BLaER1 treated with 17β-estradiol and CSF1 and Interleukin-3, amounts not matched to agents 10 nM and 100 nM (cell line): ENCODE data around the gene SQSTM1.
"Not testable (repeated sequence)": the region's sequence is repeated elsewhere in the genome, so short reads cannot be mapped to it uniquely, and the experiment has no call there.

Experiments
- H3K27ac ChIP-seq, 11 experiments: shearing (Covaris generic); formaldehyde crosslinking; 2 replicates each; pipeline ENCODE4 v1.8.1; 2022
- H3K27me3 ChIP-seq, 11 experiments: shearing (Covaris generic); formaldehyde crosslinking; 2 replicates each; pipeline ENCODE4 v1.8.1; 2022
- H3K36me3 ChIP-seq, 11 experiments: shearing (Covaris generic); formaldehyde crosslinking; 2 replicates each; pipeline ENCODE4 v1.8.1; 2022
- H3K4me1 ChIP-seq, 10 experiments: shearing (Covaris generic); formaldehyde crosslinking; 2 replicates each; pipeline ENCODE4 v1.8.1; 2022
- H3K4me2 ChIP-seq, 11 experiments: shearing (Covaris generic); formaldehyde crosslinking; 2 replicates each; pipeline ENCODE4 v1.8.1; 2022
- H3K4me3 ChIP-seq, 10 experiments: shearing (Covaris generic); formaldehyde crosslinking; 2 replicates each; pipeline ENCODE4 v1.8.1; 2022
- H3K9ac ChIP-seq, 11 experiments: shearing (Covaris generic); formaldehyde crosslinking; 2 replicates each; pipeline ENCODE4 v1.8.1; 2022
- H3K9me3 ChIP-seq, 11 experiments: shearing (Covaris generic); formaldehyde crosslinking; replicated peaks in 1 of 11; 2 replicates each; pipeline ENCODE4 v1.8.1; 2022
- H4K20me1 ChIP-seq, 11 experiments: shearing (Covaris generic); formaldehyde crosslinking; 2 replicates each; pipeline ENCODE4 v1.8.1; 2022
- Cebpa-rat ChIP-seq, 11 experiments: shearing (Covaris generic); IDR thresholded peaks; 2 replicates each; pipeline ENCODE4 v1.8.1; 2022

SQSTM1 gene

DNA sequence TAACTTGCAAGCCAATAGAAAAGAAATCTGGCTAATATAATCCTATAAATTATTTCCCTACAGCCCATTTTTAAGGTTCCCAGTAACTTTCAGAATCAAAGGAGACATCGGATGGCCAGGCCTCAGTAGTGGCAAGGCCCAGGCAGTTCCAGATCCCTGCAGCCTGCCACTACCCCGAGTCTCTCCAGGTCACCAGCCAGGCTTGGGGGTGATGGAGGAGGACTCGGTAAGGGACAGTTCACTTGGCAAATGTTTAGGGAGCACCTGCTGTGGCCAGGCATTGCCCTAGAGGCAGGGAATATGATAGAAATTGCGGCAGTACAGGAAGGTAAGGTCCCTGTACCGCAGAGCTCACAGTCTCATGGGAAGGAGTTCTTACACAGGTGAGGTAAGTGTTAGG, 42.1 kb upstream of the SQSTM1 start:
- H3K36me3 ChIP-seq: peaks cover 37 to 89% (median 72%) of the 10 kb centered on the region in 11 experiments
- H3K4me1 ChIP-seq: peaks cover 0 to 59% (median 22%) of the 10 kb centered on the region in 10 experiments; a peak in 12 of 20 replicates
- no peaks in the 10 kb centered on the region for H3K9me3 ChIP-seq
- H3K27ac ChIP-seq: no peak overlapping the region
- no peak overlapping the region for H3K4me3 ChIP-seq
- H4K20me1 ChIP-seq: peaks cover 6 to 63% (median 40%) of the 10 kb centered on the region in 11 experiments; a peak in 18 of 22 replicates
- H3K9ac ChIP-seq: no peak overlapping the region
- H3K27me3 ChIP-seq: no peaks in the 10 kb centered on the region
- TF ChIP-seq Cebpa-rat (IDR thresholded peaks at IDR 0.05): no peak
- peak overlapping the region in 4 of 11 experiments; percentile 36 to 84 (median 72); a peak in 8 of 22 replicates for H3K4me2 ChIP-seq

DNA sequence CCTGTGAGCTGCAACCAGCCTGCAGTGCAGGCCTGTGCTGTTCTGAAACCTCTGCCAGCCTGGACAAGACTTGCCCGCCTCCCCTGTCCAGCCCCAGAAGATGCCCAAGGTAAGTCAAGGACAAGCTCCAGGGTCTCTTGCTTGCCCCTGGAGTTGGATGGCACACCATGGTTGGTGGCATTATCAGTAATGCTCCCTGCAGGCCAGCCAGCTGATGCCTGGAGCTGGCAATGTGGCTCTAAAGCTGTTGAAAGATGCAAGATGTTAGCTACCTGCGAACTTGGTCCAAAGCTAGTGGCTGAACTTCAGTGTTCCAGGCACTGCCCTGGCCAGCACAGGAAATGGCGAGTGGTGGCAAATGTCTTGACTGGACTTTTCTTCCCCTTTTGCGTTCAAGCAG, 40.9 kb upstream of the SQSTM1 start:
- Histone ChIP-seq H3K27me3 (no peaks in the 10 kb centered on the region), H3K4me1 (peaks cover 0 to 58% (median 22%) of the 10 kb centered on the region in 10 experiments; a peak in 12 of 20 replicates), H3K4me3 (no peak overlapping the region), H3K9me3 (no peaks in the 10 kb centered on the region), H3K36me3 (peaks cover 25 to 77% (median 60%) of the 10 kb centered on the region in 11 experiments), H3K4me2 (peak overlapping the region in 5 of 11 experiments; percentile 18 to 84 (median 63); a peak in 9 of 22 replicates), H3K9ac (no peak overlapping the region), H4K20me1 (peaks cover 2 to 51% (median 35%) of the 10 kb centered on the region in 11 experiments; a peak in 18 of 22 replicates), H3K27ac (no peak overlapping the region)
- TF ChIP-seq Cebpa-rat (IDR thresholded peaks at IDR 0.05): no peak

DNA sequence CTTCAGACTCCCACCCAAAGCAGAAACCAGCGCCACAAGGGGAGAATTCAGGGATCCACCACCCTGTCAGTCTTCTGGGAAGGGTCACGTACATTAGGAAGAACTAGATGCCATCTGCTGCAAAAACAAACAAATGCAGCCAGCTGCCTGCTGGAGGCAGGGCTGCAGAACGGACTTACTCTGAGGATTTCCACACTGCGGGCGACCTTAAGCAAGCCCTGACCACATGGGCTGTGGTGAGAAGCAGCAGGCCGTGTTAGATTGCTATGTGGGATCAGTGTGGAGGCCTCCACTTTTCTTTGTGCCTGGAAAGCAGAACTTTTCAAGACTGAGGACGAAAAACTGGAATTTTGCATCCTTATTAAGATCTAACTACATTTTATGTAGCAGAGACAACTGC, 40.3 kb upstream of the SQSTM1 start:
- Histone ChIP-seq H3K27me3 (no peaks in the 10 kb centered on the region), H3K9me3 (no peaks in the 10 kb centered on the region), H3K4me1 (peaks cover 0 to 60% (median 22%) of the 10 kb centered on the region in 10 experiments; a peak in 12 of 20 replicates), H3K4me2 (peak overlapping the region in 4 of 11 experiments; percentile 18 to 84 (median 72); a peak in 9 of 22 replicates), H3K36me3 (peaks cover 20 to 71% (median 54%) of the 10 kb centered on the region in 11 experiments), H3K27ac (no peak overlapping the region), H4K20me1 (peaks cover 0 to 49% (median 33%) of the 10 kb centered on the region in 11 experiments; a peak in 16 of 22 replicates), H3K9ac (no peak overlapping the region), H3K4me3 (no peak overlapping the region)
- peak in 1 of 11 experiments; percentile 34; a peak in 1 of 22 replicates for TF ChIP-seq Cebpa-rat (IDR thresholded peaks at IDR 0.05)

DNA sequence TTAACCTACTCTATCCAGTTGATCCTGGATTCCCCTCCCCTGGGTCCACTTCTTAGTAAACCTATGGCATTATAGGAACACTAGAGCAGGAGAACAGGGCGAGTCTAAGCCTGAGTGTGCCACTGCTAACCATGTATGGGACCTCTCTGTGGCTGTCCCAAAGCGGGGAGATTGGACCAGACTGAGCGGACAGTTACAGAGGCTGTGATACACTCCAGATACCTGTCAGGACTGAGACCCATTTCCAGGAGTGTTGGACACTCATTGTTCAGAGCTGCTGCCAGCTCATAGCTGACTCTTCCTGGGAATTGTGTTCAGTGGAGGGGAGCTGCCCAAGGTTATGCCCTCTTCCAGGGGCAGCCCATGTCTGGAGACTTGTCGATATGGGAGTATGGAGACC, 38.9 kb upstream of the SQSTM1 start:
- Histone ChIP-seq H3K27me3 (no peaks in the 10 kb centered on the region), H4K20me1 (peaks cover 0 to 36% (median 25%) of the 10 kb centered on the region in 11 experiments; a peak in 15 of 22 replicates), H3K9ac (no peak overlapping the region), H3K27ac (no peak overlapping the region), H3K36me3 (peaks cover 7 to 56% (median 41%) of the 10 kb centered on the region in 11 experiments; a peak in 21 of 22 replicates), H3K4me1 (peaks cover 12 to 58% (median 35%) of the 10 kb centered on the region in 10 experiments), H3K4me3 (no peak overlapping the region), H3K9me3 (no peaks in the 10 kb centered on the region), H3K4me2 (no peak overlapping the region)
- no peak for TF ChIP-seq Cebpa-rat (IDR thresholded peaks at IDR 0.05)

DNA sequence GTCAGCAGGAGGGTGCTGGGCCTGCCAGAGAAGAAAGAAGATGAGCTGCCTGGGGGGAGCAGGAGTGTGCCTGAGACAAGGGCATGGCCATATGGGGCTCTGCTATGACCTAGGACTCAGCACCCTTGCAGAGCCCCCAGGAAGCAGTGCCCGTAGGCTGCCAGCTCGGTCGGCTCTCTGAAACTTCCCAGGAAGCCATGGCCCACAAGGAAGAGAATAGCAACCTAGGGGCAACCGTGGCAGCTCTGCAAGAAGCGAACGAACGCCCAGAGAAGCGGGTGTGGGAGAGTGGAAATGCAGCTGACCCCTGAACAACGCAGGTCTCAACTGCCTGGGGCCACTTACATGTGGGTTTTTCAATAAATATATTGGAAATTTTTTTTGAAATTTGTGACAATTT, 37.6 kb upstream of the SQSTM1 start:
- peaks cover 0 to 28% (median 14%) of the 10 kb centered on the region in 11 experiments; a peak in 15 of 22 replicates for H4K20me1 ChIP-seq
- TF ChIP-seq Cebpa-rat (IDR thresholded peaks at IDR 0.05): no peak
- H3K4me1 ChIP-seq: peaks cover 21 to 53% (median 32%) of the 10 kb centered on the region in 10 experiments
- peaks cover 7 to 44% (median 31%) of the 10 kb centered on the region in 11 experiments; a peak in 21 of 22 replicates for H3K36me3 ChIP-seq
- no peak overlapping the region for H3K9ac ChIP-seq
- no peak overlapping the region for H3K4me3 ChIP-seq
- no peak overlapping the region for H3K27ac ChIP-seq
- H3K27me3 ChIP-seq: no peaks in the 10 kb centered on the region
- no peak overlapping the region for H3K4me2 ChIP-seq
- no peaks in the 10 kb centered on the region for H3K9me3 ChIP-seq

DNA sequence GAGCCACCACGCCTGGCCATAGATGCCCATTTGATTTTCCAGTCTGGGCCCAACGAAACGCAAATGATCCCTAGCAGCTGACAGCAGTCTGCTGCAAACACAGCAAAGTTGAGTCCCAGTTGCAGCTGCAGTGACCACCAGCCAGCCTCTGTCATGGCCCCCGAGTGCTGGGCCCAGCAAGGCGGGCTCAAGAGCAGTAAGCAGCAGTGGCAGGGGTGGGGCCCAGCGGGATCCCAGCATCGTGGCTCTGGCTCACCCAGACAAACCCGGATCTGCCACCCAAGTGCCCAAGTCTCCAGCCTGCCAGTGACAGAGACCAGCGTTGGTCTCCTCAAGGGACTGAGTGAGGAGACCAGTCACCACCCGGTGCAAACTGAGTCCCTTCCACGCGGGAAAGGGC, 33.8 kb upstream of the SQSTM1 start:
- Histone ChIP-seq H3K4me2 (peak overlapping the region in 8 of 11 experiments; percentile 26 to 68 (median 57); a peak in 12 of 22 replicates), H4K20me1 (peaks cover 0 to 14% (median 4%) of the 10 kb centered on the region in 11 experiments; a peak in 4 of 22 replicates), H3K9me3 (peaks cover 0 to 6% (median 0%) of the 10 kb centered on the region in 11 experiments; a peak in 4 of 22 replicates), H3K27ac (no peak overlapping the region), H3K36me3 (peaks cover 0 to 8% (median 0%) of the 10 kb centered on the region in 11 experiments; a peak in 2 of 22 replicates), H3K27me3 (no peaks in the 10 kb centered on the region), H3K4me1 (peaks cover 27 to 43% (median 41%) of the 10 kb centered on the region in 10 experiments), H3K4me3 (no peak overlapping the region), H3K9ac (no peak overlapping the region)
- no peak for TF ChIP-seq Cebpa-rat (IDR thresholded peaks at IDR 0.05)

DNA sequence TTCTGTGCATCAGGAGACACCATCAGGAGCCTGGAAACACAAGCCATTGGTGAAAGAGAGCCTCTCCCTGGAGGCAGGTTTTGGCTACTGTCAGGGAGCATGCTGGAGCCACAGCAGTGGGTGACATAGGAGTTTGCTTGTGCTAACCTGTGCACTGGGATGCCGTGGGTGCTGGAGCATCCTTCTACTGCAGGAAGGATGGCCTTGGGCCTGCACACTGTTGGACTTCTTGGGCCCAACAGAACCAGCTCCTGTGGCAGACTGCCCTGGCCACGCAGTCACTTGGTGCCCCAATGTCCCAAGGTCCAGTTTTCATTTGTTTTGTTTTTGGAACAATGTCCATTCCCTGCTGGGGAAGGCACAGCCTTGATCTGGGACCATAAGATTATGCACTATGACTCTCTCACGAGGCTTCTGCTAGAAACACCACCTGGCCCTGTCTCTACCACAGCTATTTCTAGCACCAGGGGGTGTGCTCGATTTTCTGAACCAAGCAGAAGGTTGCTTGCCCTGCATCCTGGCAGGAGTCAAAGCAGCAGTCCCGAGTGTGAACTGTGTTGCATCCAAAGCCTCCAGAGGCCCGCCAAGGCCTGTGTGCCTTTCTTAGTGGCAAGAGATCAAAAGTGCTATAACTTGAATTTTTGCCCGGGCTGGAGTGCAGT, 32.4 kb upstream of the SQSTM1 start:
- H4K20me1 ChIP-seq: peaks cover 0 to 28% (median 0%) of the 10 kb centered on the region in 11 experiments; a peak in 5 of 22 replicates
- no peak overlapping the region for H3K9ac ChIP-seq
- peak overlapping the region in 7 of 11 experiments; percentile 11 to 55 (median 29); a peak in 10 of 22 replicates for H3K4me2 ChIP-seq
- H3K4me3 ChIP-seq: no peak overlapping the region
- H3K27ac ChIP-seq: no peak overlapping the region
- H3K36me3 ChIP-seq: no peaks in the 10 kb centered on the region
- H3K4me1 ChIP-seq: peaks cover 42 to 58% (median 56%) of the 10 kb centered on the region in 10 experiments
- H3K27me3 ChIP-seq: no peaks in the 10 kb centered on the region
- TF ChIP-seq Cebpa-rat (IDR thresholded peaks at IDR 0.05): no peak
- H3K9me3 ChIP-seq: peaks cover 0 to 6% (median 0%) of the 10 kb centered on the region in 11 experiments; a peak in 4 of 22 replicates

DNA sequence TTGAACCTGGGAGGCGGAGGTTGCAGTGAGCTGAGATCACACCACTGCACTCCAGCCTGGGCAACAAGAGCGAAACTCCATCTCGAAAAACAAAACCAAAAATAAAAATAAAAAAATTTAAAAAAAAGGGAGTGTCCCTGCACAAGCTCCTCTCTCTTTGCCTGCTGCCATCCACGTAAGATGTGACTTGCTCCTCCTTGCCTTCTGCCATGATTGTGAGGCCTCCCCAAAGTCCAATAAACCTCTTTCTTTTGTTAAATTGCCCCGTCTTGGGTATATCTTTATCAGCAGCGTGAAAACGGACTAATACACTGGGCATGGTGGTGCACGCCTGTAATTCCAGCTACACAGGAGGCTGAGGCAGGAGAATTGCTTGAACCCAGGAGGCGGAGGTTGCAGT, 31.4 kb upstream of the SQSTM1 start:
- not testable (repeated sequence) for H3K4me3 ChIP-seq, H3K27me3 ChIP-seq, H3K4me2 ChIP-seq, H3K27ac ChIP-seq, H3K9me3 ChIP-seq, H3K9ac ChIP-seq, H3K36me3 ChIP-seq
- Histone ChIP-seq H4K20me1 (peaks cover 0 to 36% (median 3%) of the 10 kb centered on the region in 11 experiments; a peak in 9 of 22 replicates), H3K4me1 (peaks cover 51 to 68% (median 65%) of the 10 kb centered on the region in 10 experiments)
